Measurements from ENCODE around the gene PHF21B.

PHF21B gene

GRCh38 chr22:45042263-45042662 is 32.5 kb upstream of the PHF21B start:
- H3K9me3 ChIP-seq (ENCODE audit: control insufficient read depth, insufficient read depth, low read depth, low read length): no peaks in the 10 kb centered on the region
- POLR2A ChIA-PET: no interaction called here
- H3K36me3 ChIP-seq (ENCODE audit: control insufficient read depth in 2 of 2, insufficient read depth in 1 of 2, low read length in 2 of 2): no peaks in the 10 kb centered on the region
- CTCF ChIA-PET: no interaction called here
- no peaks in the 10 kb centered on the region for H3K4me1 ChIP-seq (ENCODE audit: control insufficient read depth, insufficient read depth, low read length)
- TF ChIP-seq ZNF658 (tag by site-specific recombination; IDR thresholded peaks at IDR 0.05): no peak
- TF ChIP-seq MYNN (tag by site-specific recombination; IDR thresholded peaks at IDR 0.05; ENCODE audit: borderline replicate concordance): no peak
- no peak for TF ChIP-seq PRDM2 (tag by site-specific recombination; IDR thresholded peaks at IDR 0.05; ENCODE audit: borderline replicate concordance)
- no peak for TF ChIP-seq ZNF18 (tag by site-specific recombination; IDR thresholded peaks at IDR 0.05)
- TF ChIP-seq KLF10 (tag by site-specific recombination; IDR thresholded peaks at IDR 0.05): no peak
- no peak for TF ChIP-seq ZNF521 (tag by site-specific recombination; IDR thresholded peaks at IDR 0.05)
- H3K27ac ChIP-seq (ENCODE audit: extremely low read depth, low read depth, low read length): no peak overlapping the region
- H3K4me3 ChIP-seq (ENCODE audit: low read depth, low read length): no peak overlapping the region

- Histone ChIP-seq H3K9me3 (ENCODE audit: control insufficient read depth, insufficient read depth, low read depth, low read length) (no peaks in the 10 kb centered on the region), H3K27ac (ENCODE audit: extremely low read depth, low read depth, low read length) (no peak overlapping the region), H3K36me3 (ENCODE audit: control insufficient read depth in 2 of 2, insufficient read depth in 1 of 2, low read length in 2 of 2) (no peaks in the 10 kb centered on the region), H3K4me1 (ENCODE audit: control insufficient read depth, insufficient read depth, low read length) (no peaks in the 10 kb centered on the region), H3K4me3 (ENCODE audit: low read depth, low read length) (no peak overlapping the region)
- POLR2A ChIA-PET: no interaction called here
- TF ChIP-seq SCRT2 (tag by site-specific recombination; IDR thresholded peaks at IDR 0.05): no peak
- TF ChIP-seq ZFP37 (tag by site-specific recombination; IDR thresholded peaks at IDR 0.05): no peak
- TF ChIP-seq ZSCAN23 (tag by site-specific recombination; IDR thresholded peaks at IDR 0.05): no peak
- no peak for TF ChIP-seq KLF7 (tag by site-specific recombination; IDR thresholded peaks at IDR 0.05; ENCODE audit: borderline replicate concordance)
- no peak for TF ChIP-seq ZFP41 (tag by site-specific recombination; IDR thresholded peaks at IDR 0.05; ENCODE audit: borderline replicate concordance)
- TF ChIP-seq KLF17 (tag by site-specific recombination; IDR thresholded peaks at IDR 0.05): no peak
- no peak for TF ChIP-seq ZNF398 (tag by site-specific recombination; IDR thresholded peaks at IDR 0.05)
- no peak for TF ChIP-seq ZNF37A (tag by site-specific recombination; IDR thresholded peaks at IDR 0.05)
- no peak for TF ChIP-seq ZNF692 (tag by site-specific recombination; IDR thresholded peaks at IDR 0.05)
- no peak for TF ChIP-seq ZNF596 (tag by site-specific recombination; IDR thresholded peaks at IDR 0.05)
- TF ChIP-seq ZNF354C (tag by site-specific recombination; IDR thresholded peaks at IDR 0.05; ENCODE audit: borderline replicate concordance, low read depth): no peak
- TF ChIP-seq GLI4 (tag by site-specific recombination; IDR thresholded peaks at IDR 0.05): no peak
- TF ChIP-seq ZBTB26 (tag by site-specific recombination; optimal IDR thresholded peaks at IDR 0.05): no peak
- no peak for TF ChIP-seq ZNF768 (tag by site-specific recombination; IDR thresholded peaks at IDR 0.05)
- no peak for TF ChIP-seq ZNF169 (tag by site-specific recombination; IDR thresholded peaks at IDR 0.05)
- no peak for TF ChIP-seq ZNF10 (tag by site-specific recombination; IDR thresholded peaks at IDR 0.05)
- CTCF ChIA-PET: no interaction called here
Observed at GRCh38 chr22:45039133-45039532, 29.3 kb upstream of the PHF21B start.

Measured in HEK293 (cell line).